ENCODE measurements around the gene LRP6.
"Not testable (repeated sequence)": the region's sequence is repeated elsewhere in the genome, so short reads cannot be mapped to it uniquely, and the experiment has no call there.

Gene LRP6

DNA sequence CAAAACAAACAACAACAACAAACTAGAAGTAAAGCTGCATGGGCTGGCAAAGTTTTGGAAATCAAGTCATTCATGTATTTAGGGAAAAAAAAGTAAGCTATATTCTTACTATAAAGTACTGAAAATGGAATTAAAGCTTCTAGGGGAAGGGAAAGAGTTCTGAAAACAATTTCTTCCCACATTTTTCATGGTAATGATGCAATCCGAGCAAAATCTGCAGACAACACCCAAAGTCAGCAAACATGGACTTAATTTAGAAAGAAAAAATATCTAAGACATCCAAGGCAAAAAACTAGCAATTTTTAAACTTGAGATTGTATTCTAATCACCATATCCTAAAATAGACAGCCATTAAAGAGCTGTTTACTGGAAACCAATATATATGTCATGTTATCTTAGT lies 86.3 kb downstream of the LRP6 start:
- no peak for DNase-seq (ENCODE audit: low spot score)

DNA sequence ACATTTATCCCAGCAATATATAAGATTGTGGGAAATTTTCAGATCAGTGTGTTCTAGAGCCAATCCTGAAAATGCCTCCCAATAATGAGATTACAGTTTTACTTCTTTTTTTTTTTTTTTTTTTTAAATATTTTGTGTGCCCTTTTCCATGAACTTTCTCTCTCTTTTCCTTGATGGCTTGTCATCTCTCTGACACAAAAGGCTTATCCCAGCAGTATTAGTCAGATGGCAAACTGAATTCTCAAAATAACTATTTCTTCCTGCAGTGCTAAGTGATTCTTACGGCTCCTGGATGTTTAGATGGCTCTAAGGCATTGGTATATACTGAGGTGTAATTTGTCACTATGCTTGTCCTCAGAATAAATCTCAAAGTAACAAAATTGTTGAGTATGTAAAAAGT lies 86.7 kb downstream of the LRP6 start:
- no peak for DNase-seq (ENCODE audit: low spot score)

DNA sequence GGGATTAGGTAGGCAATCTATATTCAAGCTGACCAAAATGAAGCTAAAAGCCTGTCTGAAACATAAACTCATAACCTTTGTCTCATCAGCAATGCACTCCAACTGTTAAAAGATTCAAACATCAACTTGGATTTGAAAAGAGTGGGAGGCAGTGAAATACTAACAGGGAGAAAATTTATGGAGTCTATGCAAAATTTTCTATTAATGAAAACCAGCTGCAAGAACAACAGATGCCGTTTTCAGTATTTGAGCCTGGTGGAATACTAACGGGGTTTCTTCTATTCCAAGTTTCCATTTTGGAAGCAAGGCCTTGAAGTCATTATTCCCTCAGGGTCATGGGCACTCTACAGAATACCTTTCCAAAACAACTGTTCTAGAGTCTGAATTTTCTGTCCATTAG lies 88.3 kb downstream of the LRP6 start:
- no peak for DNase-seq (ENCODE audit: low spot score)

DNA sequence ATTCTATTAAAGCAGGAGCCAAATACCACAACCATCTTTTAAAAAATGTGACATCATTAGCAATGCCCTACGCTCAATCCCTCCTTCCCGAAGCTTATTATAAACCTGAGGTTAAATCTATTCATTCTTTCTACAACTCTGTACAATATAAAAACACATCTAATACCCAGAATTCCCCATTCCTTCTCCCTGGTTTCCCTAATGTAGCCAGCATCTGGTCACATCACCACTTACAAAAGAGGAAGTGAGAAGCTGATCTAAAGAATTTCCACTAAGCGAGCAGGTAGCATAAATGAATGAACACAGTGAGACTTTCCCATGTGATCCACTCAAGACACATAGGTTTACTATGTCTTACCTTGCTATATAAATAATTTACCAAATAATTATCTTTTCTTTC lies 90.4 kb downstream of the LRP6 start:
- DNase-seq (ENCODE audit: low spot score): no peak

DNA sequence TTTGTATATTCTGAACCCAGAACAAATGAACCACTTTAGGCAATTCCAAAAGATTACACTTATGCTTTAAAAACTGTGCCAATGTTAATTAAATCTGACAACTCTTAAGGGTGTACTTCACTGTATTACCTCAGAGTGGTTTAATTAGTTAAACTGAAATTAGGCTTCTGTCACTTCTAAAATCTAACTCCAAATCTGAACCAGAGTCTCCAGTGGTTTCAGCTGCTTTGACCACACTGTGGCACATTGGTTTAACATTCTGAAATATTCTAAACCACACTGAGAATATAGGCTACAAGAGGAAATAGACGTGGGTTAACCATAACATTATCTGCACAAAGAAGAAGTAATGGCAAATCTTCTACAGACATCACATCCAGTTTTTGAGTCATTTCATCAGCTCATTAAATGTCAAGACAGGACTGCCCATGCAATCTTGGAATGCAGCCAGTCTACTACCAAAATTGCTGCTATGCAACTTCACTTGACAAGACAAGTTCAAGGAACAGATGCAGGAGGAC lies 94.8 kb downstream of the LRP6 start:
- no peak for DNase-seq (ENCODE audit: low spot score)

DNA sequence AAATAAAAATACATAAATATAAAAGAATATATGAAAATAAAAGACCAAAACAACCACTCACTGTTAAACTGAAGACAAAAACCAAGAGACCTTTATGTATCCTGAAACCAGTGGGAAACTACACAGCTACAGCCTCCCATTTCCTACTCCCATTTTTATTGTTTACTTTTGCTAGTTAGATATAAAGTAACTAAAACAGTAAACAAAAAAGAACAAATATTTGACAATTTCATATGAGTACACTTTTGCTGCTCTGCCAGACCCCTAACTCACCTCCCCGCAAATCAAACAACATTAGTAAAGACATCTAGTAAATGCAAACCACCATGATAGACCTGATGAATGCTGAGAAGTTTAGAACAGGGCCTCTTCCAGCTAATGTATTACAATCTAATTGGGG lies 99.0 kb downstream of the LRP6 start:
- DNase-seq (ENCODE audit: low spot score): no peak

DNA sequence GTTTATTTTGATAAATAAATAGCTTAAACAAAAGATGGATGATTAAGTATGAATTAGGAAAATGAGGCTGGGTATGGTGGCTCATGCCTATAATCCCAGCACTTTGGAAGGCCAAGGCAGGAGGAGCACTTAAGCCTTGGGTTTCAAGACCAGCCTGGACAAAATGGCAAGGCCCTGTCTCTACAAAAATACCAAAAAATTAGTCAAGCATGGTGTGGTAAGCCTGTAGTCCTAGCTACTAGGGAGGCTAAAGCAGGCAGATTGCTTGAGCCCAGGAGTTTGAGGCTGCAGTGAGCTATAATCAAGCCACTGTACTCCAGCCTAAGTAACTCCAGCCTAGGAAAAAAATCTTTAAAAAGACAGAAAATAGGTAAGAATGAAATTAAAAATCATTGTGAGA lies 100.1 kb downstream of the LRP6 start:
- no peak for DNase-seq (ENCODE audit: low spot score)

DNA sequence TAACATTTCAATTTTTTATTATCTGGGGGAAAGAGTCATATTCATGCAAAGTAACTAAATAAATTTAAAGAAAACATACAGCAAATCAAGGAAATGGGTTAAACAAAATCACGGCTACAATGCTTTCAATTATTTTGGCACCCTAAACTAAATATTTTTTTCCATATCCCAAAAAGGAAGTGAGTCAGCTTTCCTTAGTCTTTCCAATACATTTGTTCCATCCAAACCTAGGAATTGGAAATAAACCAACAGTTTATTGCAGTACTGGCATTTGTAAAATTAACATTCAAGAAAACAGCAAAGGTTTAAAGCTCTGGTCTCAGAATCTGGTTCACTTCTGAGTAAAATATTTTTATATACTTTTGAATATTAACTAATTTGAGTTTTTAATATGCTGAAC lies 106.9 kb downstream of the LRP6 start:
- no peak for DNase-seq (ENCODE audit: low spot score)

DNA sequence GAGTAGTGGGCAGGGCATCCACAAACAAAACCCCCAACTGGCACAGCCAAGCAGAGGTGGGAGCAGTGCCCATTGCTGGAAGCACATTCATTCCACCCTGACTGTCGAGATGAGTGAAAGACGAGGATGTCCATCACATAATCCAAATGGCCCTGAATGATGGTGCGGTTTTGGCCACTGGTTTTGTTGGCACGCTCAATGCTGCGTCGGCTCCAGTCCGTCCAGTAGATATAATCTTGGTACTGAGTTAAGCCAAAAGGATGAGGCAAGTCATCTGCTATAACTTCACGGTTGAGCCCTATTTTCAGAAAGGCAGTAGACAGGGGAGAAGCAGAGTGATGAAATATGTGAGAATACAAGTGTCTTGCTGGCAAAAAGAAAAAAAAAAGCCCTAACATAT lies 108.0 kb downstream of the LRP6 start:
- DNase-seq (ENCODE audit: low spot score): no peak

DNA sequence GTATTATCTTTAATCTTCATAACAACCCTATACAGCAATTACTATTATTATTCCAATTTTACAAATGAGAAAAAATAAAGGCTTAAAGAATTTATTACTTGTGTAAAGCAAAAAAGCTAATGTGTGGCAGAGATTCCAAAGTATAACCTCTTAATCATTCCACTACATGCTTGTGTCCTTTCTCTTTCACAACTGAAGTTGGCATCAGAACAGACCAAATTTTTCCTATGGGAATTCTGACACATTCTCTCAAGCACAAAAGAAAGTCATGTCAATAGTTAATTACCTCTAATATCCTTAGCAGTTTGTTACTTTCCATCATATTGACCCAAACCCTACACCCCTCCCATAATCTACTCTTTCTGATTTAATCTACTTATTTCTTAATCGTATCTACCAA lies 109.4 kb downstream of the LRP6 start:
- DNase-seq (ENCODE audit: low spot score): no peak

DNA sequence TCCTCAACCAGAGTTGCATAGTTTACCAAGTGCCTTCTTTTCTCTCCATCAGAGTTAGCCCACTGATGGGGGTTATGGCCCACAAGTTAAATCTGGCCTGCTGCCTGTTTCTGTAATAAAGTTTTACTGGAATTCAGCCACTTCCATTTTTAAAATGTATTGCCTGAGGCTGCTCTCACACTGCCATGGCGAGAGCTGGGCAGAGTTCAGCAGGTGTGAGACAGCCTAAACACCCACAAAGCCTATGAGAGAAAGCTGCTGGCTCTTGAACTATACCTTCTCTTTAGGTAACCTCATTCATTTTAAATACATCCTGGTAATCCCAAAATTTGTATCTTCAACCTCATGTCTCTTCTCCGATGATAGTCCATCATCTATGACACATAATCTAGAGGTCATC lies 110.0 kb downstream of the LRP6 start:
- no peak for DNase-seq (ENCODE audit: low spot score)

DNA sequence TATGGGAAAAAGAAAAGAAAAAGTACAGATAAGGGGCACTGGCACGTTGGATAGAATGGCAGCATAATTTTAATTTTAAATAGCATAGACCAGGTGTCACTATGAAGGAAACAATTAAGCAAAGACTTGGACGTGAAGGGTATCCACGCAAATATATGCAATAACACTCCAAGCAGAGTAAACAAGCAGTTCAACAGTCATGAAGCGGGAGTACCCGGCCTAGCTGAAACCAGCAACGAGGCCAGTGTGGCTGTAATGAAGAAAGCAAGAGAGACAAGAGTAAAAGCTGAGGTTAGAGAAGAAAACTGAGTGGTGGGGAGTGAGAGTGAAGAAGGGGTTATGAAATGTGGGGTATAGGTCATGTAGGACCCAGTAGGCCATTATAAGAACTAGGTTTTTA lies 110.7 kb downstream of the LRP6 start:
- DNase-seq (ENCODE audit: low spot score): no peak

DNA sequence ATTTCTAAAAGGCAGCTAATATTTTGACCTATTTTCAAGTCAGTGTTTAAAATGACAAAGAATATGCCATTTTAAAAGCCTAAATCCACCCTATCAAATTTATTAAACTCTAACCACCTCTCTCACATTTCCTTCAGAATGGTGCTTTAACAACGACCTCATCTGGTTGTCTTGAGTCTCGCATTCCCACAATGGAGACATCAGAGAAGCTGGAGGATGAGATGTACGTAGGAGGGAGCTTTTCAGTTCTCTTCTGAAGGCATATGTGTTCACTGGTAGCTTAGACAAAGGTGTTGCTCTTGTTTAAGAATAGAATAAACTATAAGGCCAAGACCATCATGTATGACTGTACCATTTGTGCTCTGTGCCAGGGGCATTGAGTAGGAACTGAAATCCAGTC lies 113.2 kb downstream of the LRP6 start:
- DNase-seq (ENCODE audit: low spot score): no peak

DNA sequence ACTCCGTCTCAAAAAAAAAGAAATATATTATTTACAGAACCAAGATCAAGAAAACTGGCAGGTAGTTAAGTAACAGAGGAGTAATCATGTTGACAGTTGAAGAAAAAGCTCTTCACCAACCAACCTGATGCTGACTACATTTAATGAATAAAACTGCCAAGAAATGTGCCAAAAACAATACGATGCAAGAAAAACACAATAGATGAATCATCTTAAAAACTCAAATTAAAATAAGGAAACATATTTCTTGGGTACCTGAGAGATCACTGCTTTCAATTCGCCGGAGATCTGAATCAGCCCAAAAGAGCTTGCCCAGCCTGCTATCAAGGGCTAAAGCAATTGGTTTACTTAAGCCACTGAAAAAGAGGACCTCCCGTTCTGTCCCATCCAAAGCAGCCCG lies 119.7 kb downstream of the LRP6 start:
- DNase-seq (ENCODE audit: low spot score): no peak

DNA sequence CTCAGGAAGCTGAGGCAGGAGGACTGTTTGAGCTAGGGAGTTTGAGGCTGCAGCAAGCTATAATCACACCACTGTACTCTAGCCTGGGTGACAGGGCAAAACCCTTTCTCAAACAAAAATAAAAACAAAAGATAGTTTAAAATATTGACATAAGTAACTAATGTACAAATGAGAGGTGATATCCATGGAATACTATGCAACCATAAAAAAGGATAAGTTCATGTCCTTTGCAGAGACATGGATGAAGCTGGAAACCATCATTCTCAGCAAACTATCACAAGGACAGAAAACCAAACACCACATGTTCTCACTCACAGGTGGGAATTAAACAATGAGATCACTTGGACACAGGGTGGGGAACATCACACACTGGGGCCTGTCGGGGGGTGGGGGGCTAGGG lies 122.3 kb downstream of the LRP6 start:
- DNase-seq (ENCODE audit: low spot score): not testable (repeated sequence)

DNA sequence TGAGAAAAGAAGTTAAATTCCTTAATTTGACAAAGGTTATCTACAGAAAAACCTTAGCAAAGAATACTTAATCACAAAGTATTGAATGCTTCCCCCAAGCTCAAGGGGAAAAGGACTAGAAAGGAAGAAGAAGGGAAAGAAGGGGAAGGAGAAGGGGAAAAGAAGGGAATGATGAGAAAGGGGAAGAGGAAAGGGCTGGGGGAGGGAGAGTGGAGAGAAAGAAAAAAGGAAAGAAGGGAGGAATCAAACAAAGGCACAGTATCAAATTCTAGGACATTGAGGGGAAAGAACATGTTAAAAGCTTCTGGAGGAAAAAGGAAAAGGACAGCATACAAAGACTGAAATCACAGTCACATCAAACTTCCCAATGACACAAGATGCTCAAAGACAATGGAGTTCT lies 125.8 kb downstream of the LRP6 start:
- no peak for DNase-seq (ENCODE audit: low spot score)

DNA sequence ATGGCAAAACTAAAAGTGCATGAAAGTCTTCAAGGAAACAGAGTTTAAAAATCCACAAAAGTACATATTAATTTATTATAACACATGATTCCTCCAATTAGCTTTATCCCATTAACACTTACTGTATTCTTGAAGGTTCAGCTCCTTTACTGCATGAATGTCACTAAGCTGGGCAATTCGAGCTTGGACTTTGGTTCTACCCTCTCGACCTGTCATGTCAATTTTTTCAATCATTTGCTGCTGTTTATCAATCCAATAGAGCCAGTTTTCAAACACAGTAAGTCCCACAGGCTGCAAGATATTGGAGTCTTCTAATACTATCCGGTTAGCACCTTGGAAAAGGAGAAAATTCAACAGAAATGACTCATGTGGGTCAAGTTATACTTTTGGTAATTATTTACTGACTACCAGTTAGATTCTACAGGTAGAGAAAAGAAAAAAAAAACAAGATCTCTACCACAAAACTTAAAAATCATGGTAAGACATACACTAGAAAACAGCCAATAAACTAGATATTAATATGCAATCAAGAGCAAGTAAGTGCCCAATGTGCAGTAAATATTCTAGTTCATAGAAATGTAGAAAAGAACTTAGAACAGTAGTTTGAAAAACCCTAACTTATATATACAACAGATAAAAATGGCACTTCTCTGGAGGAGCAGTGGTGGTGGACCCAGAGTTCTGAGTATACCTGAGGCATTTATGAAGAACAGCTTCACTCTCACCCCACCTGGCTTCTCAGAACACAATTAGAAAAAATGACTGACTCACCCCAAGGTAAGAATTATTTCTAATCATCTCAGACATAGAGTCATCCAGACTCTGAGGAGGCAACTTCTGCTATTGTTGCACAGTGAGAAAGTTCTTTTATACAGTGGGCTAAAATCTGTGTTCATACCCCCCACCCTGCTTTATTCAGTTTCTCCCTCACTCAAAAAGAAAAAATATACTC lies 128.4 kb downstream of the LRP6 start:
- no peak for DNase-seq (ENCODE audit: low spot score)

DNA sequence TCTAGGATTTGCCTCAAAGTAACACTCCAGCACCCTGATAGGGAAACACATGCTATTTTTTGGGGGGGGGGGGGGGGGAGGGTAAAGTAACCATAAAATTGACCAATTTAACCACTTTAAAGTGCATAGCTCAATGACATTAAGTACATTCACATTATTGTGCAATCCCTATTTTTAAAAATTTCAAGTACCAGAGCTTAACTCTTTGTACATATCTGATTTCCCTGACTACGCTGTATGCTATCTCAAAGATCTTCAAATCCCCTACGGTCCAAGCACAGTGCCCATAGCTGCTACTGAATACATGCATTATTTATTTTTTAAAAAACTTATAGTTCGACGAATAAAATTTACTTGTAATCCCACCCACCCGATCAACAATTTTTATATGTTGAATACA lies 133.1 kb downstream of the LRP6 start:
- DNase-seq (ENCODE audit: low spot score): no peak

DNA sequence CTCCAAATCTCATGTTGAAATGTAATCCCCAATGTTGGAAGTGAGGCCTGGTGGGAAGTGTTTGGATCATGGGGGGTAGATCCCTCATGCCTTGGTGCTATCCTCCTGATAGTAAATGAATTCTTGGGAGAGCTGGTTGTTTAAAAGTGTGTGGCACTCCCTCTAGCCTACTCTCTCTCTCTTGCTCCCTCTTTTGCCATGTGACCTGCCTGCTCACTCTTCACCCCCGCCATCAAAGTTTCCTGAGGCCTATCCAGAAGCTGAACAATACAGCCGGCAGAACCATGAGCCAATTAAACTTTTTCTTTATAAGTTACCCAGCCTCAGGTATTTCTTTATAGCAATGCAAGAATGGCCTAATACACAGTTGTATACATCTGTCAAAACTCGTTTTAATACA lies 133.6 kb downstream of the LRP6 start:
- DNase-seq (ENCODE audit: low spot score): no peak

DNA sequence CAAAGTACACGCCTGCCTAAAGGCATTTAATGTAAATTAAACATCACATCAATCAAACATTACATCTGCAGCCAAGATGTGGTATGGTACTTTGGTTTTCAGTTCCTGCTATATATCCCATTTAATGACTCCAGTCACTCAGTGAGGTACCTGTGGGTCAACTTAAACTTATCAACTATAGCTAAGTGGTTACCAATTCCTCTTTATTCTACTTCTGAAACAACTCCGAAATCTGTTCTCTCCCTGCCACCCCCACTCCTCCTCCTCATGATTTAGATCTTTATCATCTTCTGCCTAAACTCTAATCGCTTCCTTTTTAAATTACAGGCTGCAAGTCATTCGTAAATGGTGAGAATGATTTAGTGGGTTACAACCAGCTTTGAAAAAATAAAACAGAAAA lies 138.2 kb downstream of the LRP6 start:
- no peak for DNase-seq (ENCODE audit: low spot score)

DNA sequence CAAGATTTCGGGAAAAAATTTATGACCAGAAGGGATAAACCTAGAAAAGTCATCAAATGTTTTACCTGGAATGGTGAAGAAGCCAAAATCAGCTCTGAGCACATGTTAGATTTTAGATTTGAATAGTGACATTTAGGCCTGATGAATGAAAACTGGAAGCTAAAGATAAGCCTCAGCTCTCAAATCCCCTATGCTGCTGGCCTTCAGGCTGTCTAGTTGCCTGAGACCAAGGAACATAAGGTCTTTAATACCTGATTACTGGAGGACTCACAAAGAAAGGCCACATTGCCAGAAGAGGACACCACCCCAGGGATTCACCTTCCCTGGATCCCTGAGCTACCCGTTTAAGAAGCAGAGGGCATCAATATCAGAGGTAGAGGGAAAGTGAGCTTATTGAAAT lies 139.5 kb downstream of the LRP6 start:
- DNase-seq (ENCODE audit: low spot score): no peak

DNA sequence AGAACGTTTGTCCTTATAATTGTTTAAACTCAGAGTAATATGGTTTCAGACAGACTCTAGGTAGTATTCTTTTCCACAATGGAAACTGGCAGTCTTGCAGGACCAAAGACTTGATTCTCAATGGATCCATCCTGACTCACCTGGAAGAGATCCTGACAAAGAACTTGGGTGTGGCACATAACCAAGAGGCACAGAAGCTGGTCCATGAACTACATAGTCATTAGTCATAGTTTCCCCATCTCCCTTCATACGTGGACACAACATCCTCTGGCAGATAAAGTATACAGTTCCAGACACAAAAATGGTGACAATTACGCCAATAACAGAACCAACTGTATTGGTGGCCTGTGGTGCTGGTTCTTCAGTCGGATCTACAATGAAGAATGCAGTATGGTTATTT lies 140.3 kb downstream of the LRP6 start:
- DNase-seq (ENCODE audit: low spot score): no peak

DNA sequence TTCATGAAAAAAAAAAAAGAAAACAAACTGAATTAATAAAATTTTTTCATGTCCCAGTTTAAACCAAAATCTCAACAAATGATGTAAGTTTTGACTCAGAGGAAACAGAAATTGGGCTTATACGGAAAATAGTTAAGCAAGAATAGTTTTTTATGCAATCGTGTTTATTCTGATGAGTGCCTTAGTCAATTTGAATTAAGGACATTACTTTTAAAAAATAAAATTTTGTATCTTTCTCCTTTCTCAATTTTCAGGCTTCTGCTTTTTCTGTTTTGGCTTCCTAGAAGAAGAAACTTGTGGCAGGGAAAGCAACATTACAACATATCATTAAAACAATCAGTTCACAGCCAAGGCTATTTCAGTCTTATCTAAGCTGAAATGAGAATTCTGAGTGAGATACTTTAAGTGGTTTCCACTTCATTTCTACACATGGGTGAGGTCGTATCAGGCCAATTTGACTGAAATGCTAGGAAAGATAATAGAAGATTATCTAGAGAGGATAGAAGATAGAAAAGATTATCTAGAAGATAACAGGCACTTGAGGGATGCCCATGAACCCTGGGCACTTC lies 143.7 kb downstream of the LRP6 start:
- no peak for DNase-seq (ENCODE audit: low spot score)

DNA sequence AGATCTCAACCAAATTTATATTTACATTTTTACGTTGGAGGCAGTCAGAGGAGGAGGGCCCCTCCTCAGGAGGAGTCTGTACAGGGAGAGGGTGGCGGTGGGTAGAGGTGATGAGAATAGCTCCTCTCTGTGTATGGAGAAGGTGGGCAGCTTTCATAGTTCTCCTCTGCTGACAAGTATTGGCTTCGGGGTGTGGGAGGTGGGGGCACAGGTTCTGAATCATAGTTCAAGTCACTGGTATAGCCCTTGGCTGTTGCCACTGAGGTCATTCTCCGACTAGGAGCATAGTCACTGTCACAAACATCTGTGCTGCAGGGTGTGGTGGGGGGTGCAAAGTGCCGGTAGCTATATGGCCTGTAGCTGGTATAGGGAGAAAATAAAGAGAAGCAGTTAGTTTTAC lies 145.8 kb downstream of the LRP6 start:
- no peak for DNase-seq (ENCODE audit: low spot score)
